ENCODE data around the gene HMG20A.

The HMG20A gene

GRCh38 chr15:77436822-77437221 lies 16.1 kb downstream of the HMG20A start:
- DNase-seq, result no peak

GRCh38 chr15:77437264-77437663 lies 16.6 kb downstream of the HMG20A start:
- no peak for DNase-seq

GRCh38 chr15:77440378-77440999 lies 19.8 kb downstream of the HMG20A start:
- no peak for DNase-seq

- DNase-seq, result no peak
Observed at GRCh38 chr15:77446840-77447390, 26.2 kb downstream of the HMG20A start.

- DNase-seq, result no peak
Observed at GRCh38 chr15:77454265-77454664, 33.6 kb downstream of the HMG20A start.

- no peak for DNase-seq
Observed at GRCh38 chr15:77454951-77455350, 34.3 kb downstream of the HMG20A start.

GRCh38 chr15:77455696-77456321 lies 35.1 kb downstream of the HMG20A start:
- DNase-seq, result no peak

GRCh38 chr15:77456746-77457145 lies 36.1 kb downstream of the HMG20A start:
- DNase-seq, result no peak

GRCh38 chr15:77457191-77457904 lies 36.7 kb downstream of the HMG20A start:
- DNase-seq, result no peak

- no peak for DNase-seq
Observed at GRCh38 chr15:77457905-77458265, 37.2 kb downstream of the HMG20A start.

- no peak for DNase-seq
Observed at GRCh38 chr15:77459031-77459430, 38.3 kb downstream of the HMG20A start.

- no peak for DNase-seq
Observed at GRCh38 chr15:77461486-77461885, 40.8 kb downstream of the HMG20A start.

- DNase-seq, result no peak
Observed at GRCh38 chr15:77464129-77464865, 43.6 kb downstream of the HMG20A start.

GRCh38 chr15:77466521-77466920 lies 45.8 kb downstream of the HMG20A start:
- DNase-seq, result no peak

GRCh38 chr15:77468896-77469295 lies 48.2 kb downstream of the HMG20A start:
- no peak for DNase-seq

- no peak for DNase-seq
Observed at GRCh38 chr15:77470235-77470634, 49.5 kb downstream of the HMG20A start.

- no peak for DNase-seq
Observed at GRCh38 chr15:77473328-77473727, 52.6 kb downstream of the HMG20A start.

- no peak for DNase-seq
Observed at GRCh38 chr15:77474310-77474988, 53.8 kb downstream of the HMG20A start.

- DNase-seq, result no peak
Observed at GRCh38 chr15:77475001-77475400, 54.3 kb downstream of the HMG20A start.

GRCh38 chr15:77475898-77476297 lies 55.2 kb downstream of the HMG20A start:
- no peak for DNase-seq

GRCh38 chr15:77476995-77477394 lies 56.3 kb downstream of the HMG20A start:
- DNase-seq, result no peak

- no peak for DNase-seq
Observed at GRCh38 chr15:77478051-77478450, 57.4 kb downstream of the HMG20A start.

- DNase-seq, result no peak
Observed at GRCh38 chr15:77479015-77479414, 58.3 kb downstream of the HMG20A start.

Measured in activated naive CD4-positive, alpha-beta T cell (primary cell).